GM18873 (cell line): ENCODE results near the gene MTMR4.
"Not testable (repeated sequence)": the region's sequence is repeated elsewhere in the genome, so short reads cannot be mapped to it uniquely, and the experiment has no call there.

Source experiments
- ATAC-seq: cut with Tn5 transposase; IDR thresholded peaks from one replicate; pipeline ENCODE4 v1.9.1; 2021; ENCODE audit warnings: mild to moderate bottlenecking, moderate library complexity, moderate number of reproducible peaks; ENCODE audit not compliant: unreplicated experiment, low FRiP score

MTMR4 gene

DNA sequence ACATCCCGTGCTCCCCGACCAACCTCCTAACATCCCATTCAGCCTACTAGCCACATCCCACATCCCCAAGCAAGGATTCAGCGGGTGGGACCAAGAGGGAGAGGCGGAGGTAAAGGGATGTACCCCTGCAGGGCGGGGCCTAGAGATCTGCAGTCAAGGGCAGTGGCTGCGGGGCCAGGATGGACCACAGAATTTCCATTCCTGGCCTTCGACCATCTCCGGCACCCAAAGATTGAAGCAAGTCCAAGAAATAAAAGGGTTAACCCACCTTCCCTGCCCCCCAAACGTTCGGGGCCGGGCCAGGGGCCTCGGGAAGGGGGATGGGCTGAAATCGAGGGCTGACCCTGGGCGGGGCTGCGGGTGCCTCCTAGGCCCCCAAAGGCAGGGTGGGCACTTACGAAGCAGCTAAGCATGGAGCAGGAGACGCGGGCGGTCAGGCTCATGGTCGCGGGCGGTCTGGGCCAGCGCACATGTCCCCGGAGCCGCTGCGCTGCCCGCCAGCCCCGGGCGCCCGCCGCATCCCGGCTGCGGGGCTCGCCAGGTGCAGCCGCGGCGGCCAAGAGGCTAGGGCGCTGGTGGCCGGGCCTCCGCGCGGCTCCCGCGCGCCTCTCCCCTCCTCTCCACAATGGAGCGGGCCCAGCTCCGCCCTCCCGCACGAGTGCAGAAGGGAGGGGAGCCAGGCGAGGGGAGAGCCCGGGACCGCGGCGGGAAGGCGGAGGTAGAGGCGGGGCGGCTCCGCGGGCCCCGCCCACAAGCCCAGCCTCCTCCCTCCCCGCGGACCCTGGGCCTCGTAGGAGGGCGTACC is at the start of gene MTMR4:
MTMR4 (minus strand) TSS at position 674 of the 805 bp plus-strand sequence; CDS start at position 443, 231 bp downstream.
- ATAC-seq, result no peak

DNA sequence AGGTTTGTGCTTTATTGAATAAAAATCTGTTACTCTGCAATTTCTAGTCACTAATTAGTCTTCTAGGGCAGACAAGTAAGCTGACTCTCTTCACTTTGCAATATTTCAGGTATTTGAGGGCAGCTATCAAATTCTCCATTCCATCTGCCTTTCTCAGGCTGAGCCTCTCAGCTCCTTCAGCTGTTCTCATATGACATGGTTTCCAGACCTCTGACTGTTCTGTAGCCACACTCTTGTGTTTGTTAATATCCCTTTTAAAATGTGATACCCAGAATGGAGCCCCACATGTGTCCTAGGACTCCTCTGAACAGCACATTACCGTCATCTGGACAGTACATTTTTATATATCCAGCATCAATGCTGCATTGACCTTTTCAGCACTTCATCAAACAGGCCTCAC is 46.1 kb upstream of the MTMR4 start:
- ATAC-seq, result no peak

DNA sequence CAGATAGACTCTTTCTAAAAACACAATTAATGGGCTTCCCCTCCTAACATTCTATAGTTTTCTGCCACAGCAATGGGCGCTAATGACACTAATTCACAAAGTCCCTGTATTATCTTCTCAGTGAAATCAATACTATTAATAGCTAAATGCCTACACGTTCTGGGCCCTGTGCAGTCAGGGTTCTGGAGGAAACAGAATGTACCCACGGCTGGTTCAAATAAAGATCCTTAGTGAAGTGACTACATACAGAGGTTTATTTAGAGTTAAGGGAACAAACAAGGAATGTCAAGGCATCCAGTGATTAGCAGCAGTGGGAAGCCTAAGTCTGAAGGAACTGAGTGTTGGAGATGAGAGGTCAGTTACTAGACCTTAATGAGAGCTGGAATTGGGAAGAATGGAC is 43.5 kb upstream of the MTMR4 start:
- no peak for ATAC-seq

DNA sequence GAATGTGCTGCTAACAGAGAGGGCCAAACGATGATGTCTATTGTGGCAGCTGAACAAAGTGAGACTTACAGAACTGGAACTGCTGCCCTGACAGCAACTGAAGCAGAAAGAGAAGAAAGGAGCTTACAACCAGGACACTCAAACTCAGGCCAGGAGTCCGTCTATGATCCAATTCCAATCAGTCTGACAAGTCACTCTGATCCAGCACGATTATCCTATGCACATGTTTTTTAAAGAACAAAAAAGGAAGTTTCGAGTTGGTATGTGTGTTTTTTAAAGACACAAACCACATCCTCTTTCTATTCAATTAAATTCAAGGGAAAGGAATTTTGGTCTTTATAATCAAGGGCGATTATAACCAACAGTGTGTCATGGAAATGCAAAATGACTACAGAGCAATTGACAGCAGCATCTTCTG is 42.4 kb upstream of the MTMR4 start:
- no peak for ATAC-seq

DNA sequence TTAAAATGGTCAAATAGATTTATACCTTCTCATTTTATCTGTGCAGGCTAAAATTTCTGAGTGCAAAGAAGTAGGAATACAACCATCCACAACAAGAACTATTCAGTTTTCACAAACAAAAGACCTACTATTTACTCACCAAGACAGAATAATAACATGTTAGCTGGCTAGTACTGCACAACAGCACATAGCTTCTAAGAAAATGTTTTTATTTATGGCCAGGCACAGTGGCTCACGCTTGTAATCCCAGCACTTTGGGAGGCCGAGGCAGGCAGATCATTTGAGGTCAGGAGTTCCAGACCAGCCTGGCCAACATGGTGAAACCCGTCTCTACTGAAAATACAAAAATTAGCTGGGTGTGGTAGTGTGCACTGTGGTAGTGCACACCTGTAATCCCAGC is 40.7 kb upstream of the MTMR4 start:
- not testable (repeated sequence) for ATAC-seq

DNA sequence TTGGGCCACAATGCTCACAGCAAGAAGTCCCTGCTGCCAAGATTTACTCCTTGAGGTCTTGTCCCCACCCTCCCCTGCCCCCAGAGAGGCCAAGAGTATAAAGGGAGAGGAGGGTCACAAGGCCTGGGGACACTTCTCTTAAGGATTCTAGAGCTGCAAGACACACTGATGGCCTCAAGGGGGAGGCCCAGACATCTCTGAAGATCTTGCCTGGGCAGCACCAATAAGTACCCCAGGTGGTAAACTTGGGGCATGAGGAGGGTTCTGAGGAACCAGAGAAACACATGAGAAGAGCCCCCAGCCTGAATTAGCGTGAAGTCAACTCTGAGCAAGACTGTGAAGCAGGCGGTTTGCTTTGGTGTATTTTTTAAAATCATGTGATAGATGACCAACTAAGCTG is 26.8 kb upstream of the MTMR4 start:
- no peak for ATAC-seq

DNA sequence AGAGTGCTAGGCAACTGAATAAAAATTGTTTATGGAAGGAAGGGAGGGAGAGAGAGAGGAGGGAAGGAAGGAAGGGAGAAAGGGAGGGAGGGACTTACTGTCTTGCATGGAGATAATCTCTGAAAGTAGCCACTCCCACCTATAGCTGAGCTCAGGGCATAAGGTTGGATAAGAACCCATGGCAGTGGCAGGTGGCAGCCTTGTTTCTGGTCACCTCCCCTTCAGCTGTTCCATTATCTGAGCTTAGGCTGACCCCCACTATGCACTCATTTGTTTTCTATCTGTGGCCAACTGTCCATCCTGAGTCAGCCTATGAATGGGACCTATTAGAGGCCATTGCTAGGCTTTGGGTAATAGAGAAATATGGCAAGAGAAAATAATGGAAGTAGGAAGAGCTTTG is 25.3 kb upstream of the MTMR4 start:
- no peak for ATAC-seq

DNA sequence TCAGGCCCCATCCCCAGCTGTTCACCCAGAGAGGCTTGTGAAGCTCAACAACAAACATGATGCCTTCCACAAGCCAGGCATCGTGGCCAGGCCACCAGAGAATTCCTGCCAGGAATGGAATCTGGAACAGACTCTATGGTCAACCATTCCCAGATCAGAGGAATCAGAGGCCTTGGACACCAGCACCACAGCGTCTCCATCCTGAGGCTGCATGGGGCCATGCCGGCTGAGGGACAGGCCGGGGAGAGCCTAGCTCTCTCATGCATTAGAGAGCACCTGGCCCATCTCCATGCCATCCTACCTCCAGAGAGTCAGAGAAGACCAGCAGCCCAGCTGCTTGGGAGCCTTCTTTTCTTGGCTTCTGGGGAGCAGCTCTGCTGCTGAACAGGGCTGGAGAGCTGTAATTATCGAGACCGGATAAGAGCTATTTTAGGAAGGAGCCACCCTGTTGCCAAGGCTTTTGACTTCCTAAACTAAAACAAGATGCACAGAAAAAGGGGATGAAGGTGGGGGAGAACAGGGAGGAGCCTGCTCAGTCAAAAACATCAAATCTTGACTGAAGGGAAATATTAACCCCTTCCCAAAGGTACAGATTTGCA is 24.5 kb upstream of the MTMR4 start:
- ATAC-seq, result no peak

DNA sequence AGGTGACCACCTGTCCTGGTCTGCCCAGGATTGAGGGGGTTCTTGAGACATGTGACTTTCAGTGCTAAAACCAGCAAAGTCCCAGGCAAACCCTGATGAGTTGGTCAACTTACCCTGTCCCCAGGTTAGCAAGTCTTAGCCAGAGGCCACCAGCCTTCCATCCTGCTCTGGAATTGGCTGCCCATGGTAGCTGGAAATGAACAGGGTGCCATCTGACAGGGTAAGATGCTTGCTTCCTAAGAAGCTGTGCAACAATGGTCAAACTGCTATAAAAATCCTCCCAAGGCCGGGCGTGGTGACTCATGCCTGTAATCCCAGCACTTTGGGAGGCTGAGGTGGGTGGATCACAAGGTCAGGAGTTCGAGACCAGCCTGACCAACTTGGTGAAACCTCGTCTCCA is 22.8 kb upstream of the MTMR4 start:
- no peak for ATAC-seq

DNA sequence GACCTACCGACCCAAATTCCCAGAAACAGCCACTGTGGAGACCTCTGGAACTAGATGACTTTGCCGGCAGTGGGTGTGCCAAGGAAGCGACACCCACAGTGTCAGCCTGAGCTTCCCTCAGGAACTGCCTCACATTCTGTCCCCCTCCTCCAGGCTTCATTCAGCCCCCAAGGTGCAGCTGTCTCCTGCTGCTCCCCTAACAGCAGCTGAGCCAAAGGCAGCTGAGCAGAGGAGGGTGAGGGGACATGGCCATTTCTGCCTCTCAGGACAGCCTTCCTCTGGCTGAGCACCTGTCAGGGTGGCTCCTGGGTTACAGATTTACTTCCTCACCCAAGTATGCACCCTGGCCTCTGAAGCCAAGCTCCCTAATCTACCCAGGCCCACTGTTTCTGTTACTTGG is 22.1 kb upstream of the MTMR4 start:
- no peak for ATAC-seq

DNA sequence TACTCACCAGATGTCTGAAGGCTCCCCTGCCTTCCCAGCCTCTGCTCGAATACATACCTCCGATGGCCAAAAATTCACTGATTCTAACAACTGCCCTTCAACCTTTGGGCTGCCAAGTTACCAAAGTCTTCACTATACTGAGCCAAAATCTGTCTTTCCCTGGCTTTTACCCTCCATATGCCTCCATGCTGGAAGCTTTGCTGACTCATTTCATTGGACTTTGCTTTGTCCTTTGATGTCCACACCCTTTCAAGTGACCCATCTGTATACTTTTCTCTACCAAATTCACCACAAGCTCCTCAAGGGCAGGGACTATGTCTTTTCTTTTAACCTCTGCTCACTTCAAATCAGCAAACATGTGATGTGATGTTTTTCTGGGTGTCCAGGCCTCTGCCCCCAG is 21.0 kb upstream of the MTMR4 start:
- ATAC-seq, result no peak

DNA sequence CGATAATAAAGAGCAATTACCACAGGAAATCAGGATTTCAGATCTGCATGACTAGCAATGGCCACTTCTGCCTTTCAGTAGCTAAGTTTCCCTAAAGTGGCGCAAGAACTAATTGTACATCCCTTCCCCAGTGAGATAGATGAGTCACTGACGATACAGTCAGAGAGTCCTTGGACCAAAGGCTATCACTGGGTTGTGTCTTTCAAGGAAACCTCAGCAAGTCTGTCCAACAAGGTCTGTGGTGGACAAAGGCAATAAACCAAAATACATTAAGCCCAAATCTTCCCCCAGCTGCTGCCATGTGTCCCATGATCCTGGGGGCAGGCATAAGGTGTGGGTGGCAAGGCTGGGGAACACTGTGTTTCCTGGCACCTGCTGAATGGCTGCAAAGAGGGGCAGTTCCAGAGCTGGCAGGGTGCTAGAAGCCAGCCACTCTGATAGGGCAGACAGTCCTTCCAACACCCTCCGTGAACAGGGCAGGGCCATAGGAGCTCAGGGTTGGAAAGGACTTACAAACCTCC is 20.5 kb upstream of the MTMR4 start:
- no peak for ATAC-seq

DNA sequence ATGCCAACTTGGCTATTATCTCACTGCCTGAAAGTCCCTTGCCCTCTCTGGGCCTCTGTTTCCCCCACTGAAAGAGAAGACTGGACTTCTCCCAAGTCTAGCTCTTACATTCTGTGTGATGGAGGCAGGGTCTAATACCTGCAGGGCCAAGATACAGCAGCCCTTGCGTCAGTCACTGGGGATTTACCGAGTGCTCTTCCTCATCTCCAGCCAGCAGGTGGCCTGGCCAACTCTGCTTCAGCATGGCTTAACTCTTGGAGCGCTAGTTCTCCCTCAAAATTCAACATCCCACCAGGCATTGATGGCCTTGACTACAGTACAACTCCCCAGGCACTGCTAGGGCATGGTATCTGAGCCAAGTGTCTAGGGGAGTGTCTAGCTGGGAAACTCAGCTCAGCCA is 19.9 kb upstream of the MTMR4 start:
- no peak for ATAC-seq

DNA sequence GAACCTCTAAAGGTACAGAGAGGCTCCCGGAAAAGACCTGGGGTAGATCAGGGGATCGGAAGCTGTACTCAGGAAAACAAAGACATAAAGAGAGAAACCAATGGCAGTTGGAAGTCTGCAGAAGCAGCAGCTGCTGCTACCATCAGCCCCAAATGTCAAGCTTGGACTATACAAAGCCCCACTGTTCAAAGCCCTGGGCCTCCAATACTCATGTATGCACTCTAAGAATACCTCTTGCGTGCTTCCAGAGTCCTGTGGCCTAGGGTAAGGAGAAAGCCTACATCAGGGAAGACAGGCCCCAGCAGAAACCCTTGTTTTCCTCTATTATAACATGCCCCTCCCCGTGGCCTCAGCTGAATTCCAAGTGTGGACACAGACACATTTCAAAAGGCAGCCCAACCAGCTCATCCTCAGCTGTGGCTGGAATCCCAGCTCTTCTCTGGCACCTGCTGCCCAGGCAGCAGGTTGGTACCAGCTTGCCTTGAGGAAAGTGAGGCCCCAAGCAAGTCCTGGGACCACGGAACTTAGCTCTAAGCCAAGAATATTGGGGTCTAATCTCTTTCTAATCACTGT is 19.3 kb upstream of the MTMR4 start:
- no peak for ATAC-seq

DNA sequence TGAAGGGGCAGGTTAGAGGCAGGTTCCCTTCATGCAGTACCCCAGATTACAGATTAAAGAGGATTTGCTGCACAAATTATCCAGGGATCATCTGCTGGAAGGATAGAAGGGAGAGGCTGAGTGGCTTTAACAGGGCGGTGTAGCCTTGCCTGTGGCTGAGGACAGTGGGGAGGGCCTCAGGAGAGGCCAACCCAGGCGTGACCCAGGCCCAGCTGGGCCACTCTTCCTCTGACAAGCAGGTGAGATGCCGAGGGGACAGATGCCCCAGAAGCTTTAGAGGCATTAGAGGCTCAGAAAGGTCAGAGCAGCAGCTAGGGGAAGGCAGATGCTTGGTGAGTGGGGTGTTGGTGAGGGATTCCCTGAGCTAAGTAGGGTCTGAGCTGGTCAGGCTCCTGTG is 18.1 kb upstream of the MTMR4 start:
- no peak for ATAC-seq

DNA sequence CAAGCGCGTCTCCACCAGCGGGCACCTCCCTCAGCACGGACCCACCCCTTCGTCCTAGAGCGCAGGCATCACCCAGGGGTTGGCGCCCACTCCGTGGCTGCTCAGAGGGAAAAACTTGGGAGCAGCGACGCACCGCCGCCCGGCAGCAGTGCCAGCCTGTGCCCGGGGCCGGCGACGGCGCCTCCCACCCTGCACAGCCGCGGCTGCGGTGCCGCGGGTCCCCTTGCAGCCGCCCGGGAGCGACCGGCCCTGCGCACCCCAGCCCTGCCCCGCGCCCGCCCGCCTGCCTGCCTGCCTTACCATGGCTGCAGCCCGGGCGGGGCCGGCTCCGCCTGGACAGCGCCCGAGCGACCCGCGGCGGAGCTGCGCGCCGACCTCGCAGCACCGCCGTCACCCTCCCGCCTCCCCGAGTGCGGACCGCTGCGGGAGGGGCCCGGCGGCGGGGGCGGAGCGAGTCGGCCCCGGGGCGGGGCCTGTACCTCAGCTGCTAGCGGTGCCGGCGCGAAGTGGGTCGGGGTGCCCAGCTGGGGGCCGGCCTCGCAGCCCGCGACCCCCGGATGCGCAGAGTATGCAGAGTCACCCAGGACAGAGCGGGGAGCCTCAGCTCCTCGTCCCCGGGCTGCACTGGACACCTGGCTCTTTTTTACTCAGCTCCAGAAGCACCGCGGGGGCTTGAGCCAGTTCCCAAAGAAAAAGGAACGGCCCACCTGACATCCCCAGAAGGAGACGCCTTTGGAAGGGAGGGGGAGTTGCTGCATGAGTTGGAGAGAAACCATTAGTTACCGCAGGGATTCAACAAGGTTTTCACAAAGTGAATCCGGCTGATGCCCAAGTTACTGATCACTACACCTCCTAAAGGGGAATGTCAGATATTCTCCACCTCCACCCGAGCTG is 17.5 kb upstream of the MTMR4 start:
- no peak for ATAC-seq

DNA sequence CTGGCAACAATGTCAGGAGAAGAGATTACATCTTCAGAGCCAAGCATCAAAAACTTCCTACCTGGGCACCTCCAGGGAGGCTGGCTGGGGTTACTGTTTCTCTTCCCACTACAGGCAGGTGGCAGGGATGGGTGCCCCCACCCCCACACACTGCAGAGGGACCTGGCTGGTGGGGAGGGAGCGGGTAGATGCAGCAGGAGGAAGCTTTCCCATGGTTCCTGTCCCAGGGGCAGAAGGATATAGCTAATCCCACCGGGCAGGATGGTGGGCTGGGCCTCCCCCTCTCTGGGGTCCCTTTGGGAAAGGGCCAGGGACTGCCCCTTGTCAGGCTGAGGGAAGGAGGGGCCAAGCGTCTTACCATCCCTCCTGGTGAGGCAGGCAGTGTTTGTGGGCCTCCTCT is 16.7 kb upstream of the MTMR4 start:
- no peak for ATAC-seq

DNA sequence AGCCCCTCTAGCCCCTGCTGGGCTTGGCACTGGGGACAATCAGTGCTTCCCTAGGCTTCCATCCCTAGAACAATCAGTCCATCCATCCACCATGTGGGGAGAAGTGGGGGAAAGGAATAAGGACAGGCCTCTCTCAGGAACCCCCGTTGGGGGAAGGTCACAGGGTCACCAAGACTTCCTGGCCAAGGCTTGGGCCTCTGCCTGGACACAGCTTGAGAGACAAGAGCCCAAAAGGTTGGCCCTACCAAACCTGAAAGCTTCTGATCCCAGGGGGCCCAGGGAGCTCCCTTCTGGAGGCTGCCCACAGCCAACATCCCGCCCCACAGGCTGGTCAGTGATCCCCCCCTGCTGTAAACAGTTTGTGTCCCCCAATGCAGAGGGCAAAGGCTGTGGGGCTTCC is 16.2 kb upstream of the MTMR4 start:
- no peak for ATAC-seq

DNA sequence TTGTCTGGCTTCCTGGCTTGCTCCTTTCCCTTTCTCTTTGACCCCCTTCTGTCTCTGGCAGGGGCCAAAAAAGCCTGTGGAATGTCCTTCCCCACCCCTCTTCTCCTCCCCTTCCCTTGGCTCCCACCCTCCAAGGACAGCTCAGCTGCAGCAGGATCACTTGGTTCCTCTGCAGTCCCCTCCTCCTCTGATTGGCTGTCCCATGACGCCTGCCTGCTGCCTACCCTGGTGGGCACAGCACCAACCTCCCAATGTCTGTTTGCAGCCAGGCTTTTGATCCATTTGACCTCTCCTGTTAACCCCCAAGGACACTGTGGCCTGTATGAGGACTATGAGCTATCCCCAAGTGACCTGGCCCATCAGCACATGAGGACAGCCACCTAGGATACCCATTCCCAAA is 14.8 kb upstream of the MTMR4 start:
- no peak for ATAC-seq

DNA sequence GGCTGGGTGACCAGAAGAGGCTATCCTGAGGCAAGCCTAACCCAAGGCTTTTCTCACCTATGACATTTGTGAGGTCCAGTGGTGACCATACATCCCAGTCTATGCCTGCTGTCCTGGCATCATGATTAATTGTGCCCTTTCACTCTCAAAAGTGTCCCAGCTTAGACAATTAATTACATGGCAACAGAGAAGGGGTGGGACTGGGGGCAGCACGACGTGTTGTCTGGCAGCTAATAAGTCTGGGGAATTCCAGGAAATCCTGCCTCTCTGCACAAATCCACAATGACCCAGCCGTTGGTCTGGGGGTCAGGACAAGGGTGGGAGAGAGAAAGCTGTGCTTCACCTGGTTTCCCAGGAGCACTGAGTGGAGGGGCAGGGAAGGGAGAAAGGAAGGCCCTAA is 14.0 kb upstream of the MTMR4 start:
- ATAC-seq, result no peak

DNA sequence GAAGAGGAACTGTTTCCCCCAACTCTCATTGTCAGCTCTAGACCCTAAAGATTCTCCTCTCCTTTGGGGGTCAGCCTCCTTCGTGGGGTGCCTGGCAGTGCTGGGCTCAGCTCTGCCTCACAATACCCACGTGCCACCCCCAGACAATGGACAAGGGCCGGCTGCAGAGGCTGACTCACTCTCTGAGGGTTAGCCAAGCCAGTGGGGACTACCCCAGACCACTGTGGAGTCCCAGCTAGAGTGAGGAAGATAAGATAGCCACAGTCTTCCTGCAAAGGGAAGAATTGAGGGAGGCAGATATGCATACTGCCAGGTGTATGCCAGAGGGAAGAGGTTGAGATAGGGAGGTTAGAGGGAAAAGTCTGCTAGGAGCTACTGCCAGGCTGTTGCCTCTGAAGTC is 13.5 kb upstream of the MTMR4 start:
- no peak for ATAC-seq
